CD14-positive monocyte (primary cell): Measurements from ENCODE around the gene PTPRN2. TPM values are rescaled to one million over a fixed set of nuclear protein-coding genes. Genes with fewer than 3 reads are reported as not detected.

Experiments
- DNase-seq, 3 donors: peaks; one replicate each; pipeline ENCODE4 v3.0.0-alpha.2; 2011 to 2022
- H2AFZ ChIP-seq: 2 replicates; pipeline ENCODE4 v1.6.0; 2012; ENCODE audit warnings: mild to moderate bottlenecking, low read depth, low read length, inconsistent platforms; ENCODE audit not compliant: insufficient read depth, poor library complexity, severe bottlenecking
- H3K27ac ChIP-seq, 2 donors: 1 replicate in 1 of 2; 2 replicates in 1 of 2; pipeline ENCODE4 v1.5.1; 2012 to 2013; ENCODE audit warnings: low read length in 2 of 2, control low read depth in 1 of 2, inconsistent platforms in 1 of 2, low read depth in 1 of 2, mild to moderate bottlenecking in 1 of 2
- H3K27me3 ChIP-seq, 2 donors: one replicate each; pipeline versions ENCODE4 v1.6.0 to v1.6.1; 2011 to 2013; ENCODE audit warnings: low read length in 2 of 2; ENCODE audit not compliant: control insufficient read depth in 2 of 2, insufficient read depth in 2 of 2
- H3K36me3 ChIP-seq, 2 donors: replicated peaks in 1 of 2; 1 replicate in 1 of 2; 2 replicates in 1 of 2; pipeline versions ENCODE4 v1.5.1 to v1.6.1; 2012 to 2013; ENCODE audit warnings: low read length in 2 of 2, control low read depth in 1 of 2, inconsistent platforms in 1 of 2, mild to moderate bottlenecking in 1 of 2; ENCODE audit not compliant: insufficient read depth in 2 of 2, control insufficient read depth in 1 of 2
- H3K4me1 ChIP-seq, 2 donors: 1 replicate in 1 of 2; 2 replicates in 1 of 2; pipeline versions ENCODE4 v1.5.1 to v1.6.1; 2012 to 2013; ENCODE audit warnings: low read length in 2 of 2, control low read depth in 1 of 2, inconsistent platforms in 1 of 2, mild to moderate bottlenecking in 1 of 2, moderate library complexity in 1 of 2; ENCODE audit not compliant: insufficient read depth in 2 of 2, control insufficient read depth in 1 of 2
- H3K4me2 ChIP-seq: replicated peaks from 2 replicates; pipeline ENCODE3; 2012; ENCODE audit warnings: low read length, moderate library complexity, mild to moderate bottlenecking; ENCODE audit not compliant: poor library complexity, severe bottlenecking; ENCODE audit errors: extremely low read depth
- H3K4me3 ChIP-seq, 3 experiments: fragments of 200-600 bp in 1 of 3; sonication (generic) in 1 of 3; replicated peaks in 1 of 3; 1 replicate in 2 of 3; 2 replicates in 1 of 3; pipeline ENCODE4 v1.5.1; 2011 to 2013; ENCODE audit warnings: low read length in 3 of 3, mild to moderate bottlenecking in 3 of 3, control low read depth in 2 of 3, low read depth in 2 of 3, inconsistent platforms in 1 of 3, moderate library complexity in 1 of 3
- H3K79me2 ChIP-seq: 2 replicates; pipeline ENCODE4 v1.6.0; 2012; ENCODE audit warnings: mild to moderate bottlenecking, control low read depth, inconsistent platforms, low read length, moderate library complexity; ENCODE audit not compliant: insufficient read depth
- H3K9ac ChIP-seq: 2 replicates; pipeline ENCODE4 v1.6.0; 2017; ENCODE audit warnings: low read length, mild to moderate bottlenecking; ENCODE audit not compliant: insufficient read depth, poor library complexity, severe bottlenecking
- H3K9me3 ChIP-seq, 2 donors: replicated peaks in 1 of 2; 1 replicate in 1 of 2; 2 replicates in 1 of 2; pipeline versions ENCODE4 v1.5.1 to v1.6.1; 2012 to 2013; ENCODE audit warnings: low read length in 2 of 2, control low read depth in 1 of 2; ENCODE audit not compliant: control insufficient read depth in 1 of 2, insufficient read depth in 1 of 2
- H4K20me1 ChIP-seq: 2 replicates; pipeline ENCODE4 v1.6.0; 2012; ENCODE audit warnings: mild to moderate bottlenecking, low read length, control low read depth, moderate library complexity; ENCODE audit not compliant: insufficient read depth
- H3K27ac Mint-ChIP-seq, 7 donors: one replicate each; pipeline ENCODE4 v1.8.0; 2020; ENCODE audit warnings: mild to moderate bottlenecking in 7 of 7, mixed read lengths in 7 of 7, moderate library complexity in 6 of 7, inconsistent platforms in 2 of 7
- H3K27me3 Mint-ChIP-seq, 3 donors: one replicate each; pipeline ENCODE4 v1.8.0; 2021 to 2022; ENCODE audit warnings: low read depth in 3 of 3, mild to moderate bottlenecking in 3 of 3, mixed read lengths in 3 of 3, moderate library complexity in 3 of 3, inconsistent platforms in 1 of 3
- H3K36me3 Mint-ChIP-seq, 2 donors: one replicate each; pipeline ENCODE4 v1.8.0; 2020; ENCODE audit warnings: mixed read lengths in 2 of 2, inconsistent platforms in 1 of 2, mild to moderate bottlenecking in 1 of 2
- H3K4me1 Mint-ChIP-seq: one replicate; pipeline ENCODE4 v1.8.0; 2020; ENCODE audit warnings: mild to moderate bottlenecking, mixed read lengths
- H3K4me3 Mint-ChIP-seq, 2 donors: one replicate each; pipeline ENCODE4 v1.8.0; 2020; ENCODE audit warnings: mild to moderate bottlenecking in 2 of 2, mixed read lengths in 2 of 2, moderate library complexity in 1 of 2
- H3K9me3 Mint-ChIP-seq, 7 donors: one replicate each; pipeline ENCODE4 v1.8.0; 2020 to 2022; ENCODE audit warnings: mixed read lengths in 7 of 7, mild to moderate bottlenecking in 6 of 7, moderate library complexity in 6 of 7, inconsistent platforms in 2 of 7
- whole genome bisulfite sequencing: methylation state at CpG from one replicate; pipeline ENCODE4 v1.1.5; 2013; ENCODE audit warnings: missing lambda C conversion rate; ENCODE audit not compliant: insufficient coverage; 5-methylcytosine and 5-hydroxymethylcytosine counted together
- intact Hi-C, 2 donors: fragments of 100-400 bp; cut with micrococcal nuclease; formaldehyde crosslinking; loops; one replicate each; pipeline versions ENCODE4 v1.15.0 to v1.15.1; 2023
- polyA plus RNA-seq, 3 donors: library from polyadenylated mRNA; depleted of rRNA in 1 of 3; unstranded in 2 of 3; stranded (reverse) in 1 of 3; fragments of 300-500 nt in 2 of 3; fragments of >200 nt in 1 of 3; fragmentation: Illumina TruSeq in 2 of 3; gene quantifications; 1 replicate in 2 of 3; 2 replicates in 1 of 3; pipeline ENCODE4 v1.2.3, GENCODE V29; 2012 to 2021
- TF ChIP-seq, protein P1 (sequence below): fragments of 200-600 bp; IDR thresholded peaks from one replicate; pipeline ENCODE4 v1.8.0; 2022; ENCODE audit warnings: antibody characterized with exemption, mild to moderate bottlenecking

Gene PTPRN2
- polyA plus RNA-seq, 3 donors, result 0.25 to 1.4 (median 0.97) TPM

DNA sequence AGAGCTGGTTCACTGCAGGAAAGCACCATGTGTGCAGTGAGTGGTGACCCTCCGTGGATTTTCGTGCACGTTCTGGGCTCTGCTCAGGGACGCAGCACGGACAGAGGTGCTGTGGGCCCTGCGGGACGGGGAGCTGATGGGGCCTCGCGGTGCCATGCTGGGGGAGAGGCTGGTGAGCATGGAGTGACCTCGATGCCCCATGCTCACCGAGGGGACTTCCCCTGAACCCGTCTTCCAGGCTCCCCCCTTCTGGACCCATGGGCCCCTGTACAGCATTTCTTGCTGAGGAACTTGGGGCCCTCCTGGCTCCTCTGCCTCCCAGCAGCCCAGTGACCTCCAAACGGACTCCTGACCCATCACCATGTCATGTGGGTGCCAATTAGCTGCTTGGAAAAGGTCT, 997.1 kb downstream of the PTPRN2 start:
- WGBS, result 94% methylated on average over 10 of the region's 13 CpGs
- H3K9ac ChIP-seq, result no peak overlapping the region
- DNase-seq, result no peak
- H3K4me1 Mint-ChIP-seq, result peaks cover 5% of the 10 kb centered on the region
- peaks cover 7 to 8% of the 10 kb centered on the region in 2 donors for H3K9me3 ChIP-seq
- H3K27ac ChIP-seq, result no peak overlapping the region
- intact Hi-C loops, result no loop called here
- H3K27me3 Mint-ChIP-seq, result peaks cover 14 to 34% (median 19%) of the 10 kb centered on the region in 3 donors
- H3K36me3 Mint-ChIP-seq, result peaks cover under 1 to 2% of the 10 kb centered on the region in 2 donors
- peaks cover 1 to 9% (median 6%) of the 10 kb centered on the region in 7 donors for H3K9me3 Mint-ChIP-seq
- no peak overlapping the region for H2AFZ ChIP-seq
- no peak overlapping the region for H3K4me2 ChIP-seq
- H4K20me1 ChIP-seq, result no peaks in the 10 kb centered on the region
- peaks cover 0 to 8% of the 10 kb centered on the region in 2 donors for H3K27me3 ChIP-seq
- no peak overlapping the region for H3K27ac Mint-ChIP-seq
- H3K36me3 ChIP-seq, result no peaks in the 10 kb centered on the region
- no peak overlapping the region for H3K4me3 Mint-ChIP-seq
- no peaks in the 10 kb centered on the region for H3K79me2 ChIP-seq
- H3K4me3 ChIP-seq, result no peak overlapping the region
- TF ChIP-seq, protein P1, sequence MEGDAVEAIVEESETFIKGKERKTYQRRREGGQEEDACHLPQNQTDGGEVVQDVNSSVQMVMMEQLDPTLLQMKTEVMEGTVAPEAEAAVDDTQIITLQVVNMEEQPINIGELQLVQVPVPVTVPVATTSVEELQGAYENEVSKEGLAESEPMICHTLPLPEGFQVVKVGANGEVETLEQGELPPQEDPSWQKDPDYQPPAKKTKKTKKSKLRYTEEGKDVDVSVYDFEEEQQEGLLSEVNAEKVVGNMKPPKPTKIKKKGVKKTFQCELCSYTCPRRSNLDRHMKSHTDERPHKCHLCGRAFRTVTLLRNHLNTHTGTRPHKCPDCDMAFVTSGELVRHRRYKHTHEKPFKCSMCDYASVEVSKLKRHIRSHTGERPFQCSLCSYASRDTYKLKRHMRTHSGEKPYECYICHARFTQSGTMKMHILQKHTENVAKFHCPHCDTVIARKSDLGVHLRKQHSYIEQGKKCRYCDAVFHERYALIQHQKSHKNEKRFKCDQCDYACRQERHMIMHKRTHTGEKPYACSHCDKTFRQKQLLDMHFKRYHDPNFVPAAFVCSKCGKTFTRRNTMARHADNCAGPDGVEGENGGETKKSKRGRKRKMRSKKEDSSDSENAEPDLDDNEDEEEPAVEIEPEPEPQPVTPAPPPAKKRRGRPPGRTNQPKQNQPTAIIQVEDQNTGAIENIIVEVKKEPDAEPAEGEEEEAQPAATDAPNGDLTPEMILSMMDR, result no peak
- peaks cover 2 to 4% of the 10 kb centered on the region in 2 donors for H3K4me1 ChIP-seq

DNA sequence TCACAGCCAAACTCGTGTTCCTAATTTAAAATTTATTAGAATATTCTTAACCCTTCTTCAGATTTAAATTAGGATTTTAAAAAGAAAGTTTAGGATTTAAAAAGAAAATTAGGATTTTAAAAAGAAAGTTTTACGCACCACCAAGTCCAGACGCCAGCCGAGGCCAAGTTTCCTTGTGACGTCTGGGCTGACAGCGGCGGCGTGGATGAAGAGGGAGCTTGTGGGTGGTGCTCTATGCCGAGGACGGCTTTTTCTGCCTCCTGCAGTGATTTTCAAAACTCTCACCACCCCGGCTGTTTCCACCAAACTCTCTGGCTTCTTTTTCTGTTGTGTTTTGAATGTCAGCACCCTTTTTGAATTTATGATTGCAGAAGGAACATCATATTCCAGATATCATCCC, 997.9 kb downstream of the PTPRN2 start:
- peaks cover 16% of the 10 kb centered on the region in 2 donors for H3K9me3 ChIP-seq
- H3K4me3 ChIP-seq, result no peak overlapping the region
- intact Hi-C loops, result no loop called here
- no peak overlapping the region for H3K4me3 Mint-ChIP-seq
- no peak for DNase-seq
- no peak overlapping the region for H3K4me2 ChIP-seq
- peaks cover 8% of the 10 kb centered on the region for H3K4me1 Mint-ChIP-seq
- peaks cover 16 to 42% (median 27%) of the 10 kb centered on the region in 3 donors for H3K27me3 Mint-ChIP-seq
- no peaks in the 10 kb centered on the region for H3K36me3 ChIP-seq
- H2AFZ ChIP-seq, result no peak overlapping the region
- peaks cover 0 to 17% of the 10 kb centered on the region in 2 donors for H3K27me3 ChIP-seq
- H3K4me1 ChIP-seq, result peaks cover 9 to 11% of the 10 kb centered on the region in 2 donors
- H3K36me3 Mint-ChIP-seq, result peaks cover 2 to 4% of the 10 kb centered on the region in 2 donors
- no peak overlapping the region for H3K9ac ChIP-seq
- no peaks in the 10 kb centered on the region for H4K20me1 ChIP-seq
- peaks cover 5 to 18% (median 13%) of the 10 kb centered on the region in 7 donors for H3K9me3 Mint-ChIP-seq
- 100% methylated on average over 1 of the region's 11 CpGs for WGBS
- no peak overlapping the region for H3K27ac Mint-ChIP-seq
- H3K79me2 ChIP-seq, result no peaks in the 10 kb centered on the region
- no peak overlapping the region for H3K27ac ChIP-seq
- TF ChIP-seq, protein P1, result no peak
